Cerebellar nuclear complex (tissue), 1 donor: ENCODE measurements around the gene PPP2CA.
"Not testable (repeated sequence)": the region's sequence is repeated elsewhere in the genome, so short reads cannot be mapped to it uniquely, and the experiment has no call there.

Source experiments
- DNase-seq, 2 experiments: peaks; one replicate each; lab custom pipeline; 2025; lab: John Stamatoyannopoulos, UW

The PPP2CA gene

GRCh38 chr5:134189031-134189430 is 36.8 kb downstream of the PPP2CA start:
- DNase-seq = no peak

GRCh38 chr5:134188092-134188491 is 37.8 kb downstream of the PPP2CA start:
- no peak for DNase-seq

- DNase-seq = peak in 1 of 2 experiments; percentile 47
These were observed 41.4 kb downstream of the PPP2CA start for GRCh38 chr5:134184155-134185135.

GRCh38 chr5:134183481-134183880 is 42.4 kb downstream of the PPP2CA start:
- DNase-seq = no peak

- no peak for DNase-seq
These were observed 47.8 kb downstream of the PPP2CA start for GRCh38 chr5:134178096-134178419.

GRCh38 chr5:134177369-134178095 is 48.3 kb downstream of the PPP2CA start:
- no peak for DNase-seq

- DNase-seq = peak in 1 of 2 experiments; percentile 30
These were observed 49.1 kb downstream of the PPP2CA start, which contains the start of gene SKP1 for GRCh38 chr5:134176511-134177368. Gene SKP1, minus strand, starts transcription at chr5:134176950. Its CDS starts 2,928 bp downstream, at chr5:134174022.

GRCh38 chr5:134175921-134176510 is 49.9 kb downstream of the PPP2CA start:
- DNase-seq = no peak

- no peak for DNase-seq
These were observed 50.7 kb downstream of the PPP2CA start for GRCh38 chr5:134174841-134175839.

- DNase-seq = no peak
These were observed 53.9 kb downstream of the PPP2CA start for GRCh38 chr5:134171972-134172371.

GRCh38 chr5:134162592-134162991 is 63.3 kb downstream of the PPP2CA start:
- no peak for DNase-seq

- no peak for DNase-seq
These were observed 64.1 kb downstream of the PPP2CA start for GRCh38 chr5:134161513-134162395.

- no peak for DNase-seq
These were observed 72.2 kb downstream of the PPP2CA start for GRCh38 chr5:134153657-134154056.

GRCh38 chr5:134153241-134153640 is 72.6 kb downstream of the PPP2CA start:
- no peak for DNase-seq

GRCh38 chr5:134152173-134152832 is 73.6 kb downstream of the PPP2CA start:
- DNase-seq = not testable (repeated sequence)

GRCh38 chr5:134151723-134152122 is 74.2 kb downstream of the PPP2CA start:
- no peak for DNase-seq

- DNase-seq = no peak
These were observed 76.1 kb downstream of the PPP2CA start for GRCh38 chr5:134149571-134150303.

GRCh38 chr5:134148986-134149539 is 76.8 kb downstream of the PPP2CA start:
- DNase-seq = no peak
